ENCODE results near the gene PRKN.

The PRKN gene

GRCh38 chr6:162733489-162733888 is 5.9 kb upstream of the PRKN start:
- no peaks in the 10 kb centered on the region for H3K27me3 ChIP-seq (replicated peaks; ENCODE audit: control insufficient read depth, insufficient read depth, low read length, poor library complexity, severe bottlenecking)
- no peak for DNase-seq
- H3K27ac ChIP-seq (ENCODE audit: insufficient read depth, low read length, poor library complexity, severe bottlenecking) = no peak overlapping the region

GRCh38 chr6:162730502-162730901 is 2.9 kb upstream of the PRKN start:
- no peak for DNase-seq
- peaks cover 6% of the 10 kb centered on the region for H3K4me1 ChIP-seq (ENCODE audit: control insufficient read depth, insufficient read depth, low read length, poor library complexity, severe bottlenecking)
- no peak overlapping the region for H3K4me3 ChIP-seq (ENCODE audit: insufficient read depth, low read depth, low read length, poor library complexity, severe bottlenecking)
- H3K27ac ChIP-seq (ENCODE audit: insufficient read depth, low read length, poor library complexity, severe bottlenecking) = no peak overlapping the region
- H3K9me3 ChIP-seq (ENCODE audit: control insufficient read depth, low read length) = no peaks in the 10 kb centered on the region
- no peaks in the 10 kb centered on the region for H3K36me3 ChIP-seq (ENCODE audit: control insufficient read depth, insufficient read depth, low read length)
- no peaks in the 10 kb centered on the region for H3K27me3 ChIP-seq (replicated peaks; ENCODE audit: control insufficient read depth, insufficient read depth, low read length, poor library complexity, severe bottlenecking)

More at GRCh38 chr6:162733489-162733888, 5.9 kb upstream of the PRKN start:
- no peaks in the 10 kb centered on the region for H3K9me3 ChIP-seq (ENCODE audit: control insufficient read depth, low read length)
- no peak overlapping the region for H3K4me3 ChIP-seq (ENCODE audit: insufficient read depth, low read depth, low read length, poor library complexity, severe bottlenecking)
- no peaks in the 10 kb centered on the region for H3K36me3 ChIP-seq (ENCODE audit: control insufficient read depth, insufficient read depth, low read length)
- H3K4me1 ChIP-seq (ENCODE audit: control insufficient read depth, insufficient read depth, low read length, poor library complexity, severe bottlenecking) = no peaks in the 10 kb centered on the region

GRCh38 chr6:162728706-162729105 is 1.1 kb upstream of the PRKN start:
- Histone ChIP-seq H3K4me1 (ENCODE audit: control insufficient read depth, insufficient read depth, low read length, poor library complexity, severe bottlenecking) (peaks cover 6% of the 10 kb centered on the region), H3K27me3 (replicated peaks; ENCODE audit: control insufficient read depth, insufficient read depth, low read length, poor library complexity, severe bottlenecking) (no peaks in the 10 kb centered on the region), H3K36me3 (ENCODE audit: control insufficient read depth, insufficient read depth, low read length) (no peaks in the 10 kb centered on the region), H3K9me3 (ENCODE audit: control insufficient read depth, low read length) (no peaks in the 10 kb centered on the region), H3K27ac (ENCODE audit: insufficient read depth, low read length, poor library complexity, severe bottlenecking) (peak overlapping the region; percentile 63), H3K4me3 (ENCODE audit: insufficient read depth, low read depth, low read length, poor library complexity, severe bottlenecking) (no peak overlapping the region)
- DNase-seq = no peak

GRCh38 chr6:162728197-162728596 is 631 bp upstream of the PRKN start:
- no peaks in the 10 kb centered on the region for H3K9me3 ChIP-seq (ENCODE audit: control insufficient read depth, low read length)
- H3K27ac ChIP-seq (ENCODE audit: insufficient read depth, low read length, poor library complexity, severe bottlenecking) = peak overlapping the region; percentile 63
- peak in 1 of 3 donors; percentile 1 for DNase-seq
- H3K4me1 ChIP-seq (ENCODE audit: control insufficient read depth, insufficient read depth, low read length, poor library complexity, severe bottlenecking) = peaks cover 6% of the 10 kb centered on the region
- H3K27me3 ChIP-seq (replicated peaks; ENCODE audit: control insufficient read depth, insufficient read depth, low read length, poor library complexity, severe bottlenecking) = no peaks in the 10 kb centered on the region
- no peaks in the 10 kb centered on the region for H3K36me3 ChIP-seq (ENCODE audit: control insufficient read depth, insufficient read depth, low read length)
- peak overlapping the region; percentile 85 for H3K4me3 ChIP-seq (ENCODE audit: insufficient read depth, low read depth, low read length, poor library complexity, severe bottlenecking)

- H3K4me3 ChIP-seq (ENCODE audit: insufficient read depth, low read depth, low read length, poor library complexity, severe bottlenecking) = peak overlapping the region; percentile 85
- H3K27me3 ChIP-seq (replicated peaks; ENCODE audit: control insufficient read depth, insufficient read depth, low read length, poor library complexity, severe bottlenecking) = no peaks in the 10 kb centered on the region
- H3K27ac ChIP-seq (ENCODE audit: insufficient read depth, low read length, poor library complexity, severe bottlenecking) = peak overlapping the region; percentile 76
- H3K4me1 ChIP-seq (ENCODE audit: control insufficient read depth, insufficient read depth, low read length, poor library complexity, severe bottlenecking) = peaks cover 6% of the 10 kb centered on the region
- DNase-seq = no peak
- no peaks in the 10 kb centered on the region for H3K36me3 ChIP-seq (ENCODE audit: control insufficient read depth, insufficient read depth, low read length)
- H3K9me3 ChIP-seq (ENCODE audit: control insufficient read depth, low read length) = no peaks in the 10 kb centered on the region
Measured at GRCh38 chr6:162726947-162727321, 632 bp downstream of the PRKN start.

GRCh38 chr6:162722633-162723032 is 4.9 kb downstream of the PRKN start:
- Histone ChIP-seq H3K27me3 (replicated peaks; ENCODE audit: control insufficient read depth, insufficient read depth, low read length, poor library complexity, severe bottlenecking) (no peaks in the 10 kb centered on the region), H3K36me3 (ENCODE audit: control insufficient read depth, insufficient read depth, low read length) (no peaks in the 10 kb centered on the region), H3K4me3 (ENCODE audit: insufficient read depth, low read depth, low read length, poor library complexity, severe bottlenecking) (no peak overlapping the region), H3K27ac (ENCODE audit: insufficient read depth, low read length, poor library complexity, severe bottlenecking) (no peak overlapping the region), H3K4me1 (ENCODE audit: control insufficient read depth, insufficient read depth, low read length, poor library complexity, severe bottlenecking) (no peaks in the 10 kb centered on the region), H3K9me3 (ENCODE audit: control insufficient read depth, low read length) (no peaks in the 10 kb centered on the region)
- no peak for DNase-seq

- Histone ChIP-seq H3K27ac (ENCODE audit: insufficient read depth, low read length, poor library complexity, severe bottlenecking) (no peak overlapping the region), H3K36me3 (ENCODE audit: control insufficient read depth, insufficient read depth, low read length) (no peaks in the 10 kb centered on the region), H3K27me3 (replicated peaks; ENCODE audit: control insufficient read depth, insufficient read depth, low read length, poor library complexity, severe bottlenecking) (no peaks in the 10 kb centered on the region), H3K4me3 (ENCODE audit: insufficient read depth, low read depth, low read length, poor library complexity, severe bottlenecking) (no peak overlapping the region), H3K4me1 (ENCODE audit: control insufficient read depth, insufficient read depth, low read length, poor library complexity, severe bottlenecking) (no peaks in the 10 kb centered on the region), H3K9me3 (ENCODE audit: control insufficient read depth, low read length) (no peaks in the 10 kb centered on the region)
- DNase-seq = no peak
Measured at GRCh38 chr6:162722226-162722625, 5.3 kb downstream of the PRKN start.

- no peak for DNase-seq
- H3K4me1 ChIP-seq (ENCODE audit: control insufficient read depth, insufficient read depth, low read length, poor library complexity, severe bottlenecking) = no peaks in the 10 kb centered on the region
- no peak overlapping the region for H3K27ac ChIP-seq (ENCODE audit: insufficient read depth, low read length, poor library complexity, severe bottlenecking)
- H3K9me3 ChIP-seq (ENCODE audit: control insufficient read depth, low read length) = no peaks in the 10 kb centered on the region
- H3K36me3 ChIP-seq (ENCODE audit: control insufficient read depth, insufficient read depth, low read length) = no peaks in the 10 kb centered on the region
- H3K4me3 ChIP-seq (ENCODE audit: insufficient read depth, low read depth, low read length, poor library complexity, severe bottlenecking) = no peak overlapping the region
- no peaks in the 10 kb centered on the region for H3K27me3 ChIP-seq (replicated peaks; ENCODE audit: control insufficient read depth, insufficient read depth, low read length, poor library complexity, severe bottlenecking)
Measured at GRCh38 chr6:162721404-162721687, 6.2 kb downstream of the PRKN start.

GRCh38 chr6:162719528-162719927 is 8.0 kb downstream of the PRKN start:
- H3K27me3 ChIP-seq (replicated peaks; ENCODE audit: control insufficient read depth, insufficient read depth, low read length, poor library complexity, severe bottlenecking) = no peaks in the 10 kb centered on the region
- no peak overlapping the region for H3K4me3 ChIP-seq (ENCODE audit: insufficient read depth, low read depth, low read length, poor library complexity, severe bottlenecking)
- no peak for DNase-seq
- H3K4me1 ChIP-seq (ENCODE audit: control insufficient read depth, insufficient read depth, low read length, poor library complexity, severe bottlenecking) = no peaks in the 10 kb centered on the region
- no peak overlapping the region for H3K27ac ChIP-seq (ENCODE audit: insufficient read depth, low read length, poor library complexity, severe bottlenecking)
- no peaks in the 10 kb centered on the region for H3K9me3 ChIP-seq (ENCODE audit: control insufficient read depth, low read length)
- no peaks in the 10 kb centered on the region for H3K36me3 ChIP-seq (ENCODE audit: control insufficient read depth, insufficient read depth, low read length)

- H3K27me3 ChIP-seq (replicated peaks; ENCODE audit: control insufficient read depth, insufficient read depth, low read length, poor library complexity, severe bottlenecking) = no peaks in the 10 kb centered on the region
- H3K4me3 ChIP-seq (ENCODE audit: insufficient read depth, low read depth, low read length, poor library complexity, severe bottlenecking) = no peak overlapping the region
- no peak for DNase-seq
- H3K36me3 ChIP-seq (ENCODE audit: control insufficient read depth, insufficient read depth, low read length) = no peaks in the 10 kb centered on the region
- H3K4me1 ChIP-seq (ENCODE audit: control insufficient read depth, insufficient read depth, low read length, poor library complexity, severe bottlenecking) = no peaks in the 10 kb centered on the region
- no peak overlapping the region for H3K27ac ChIP-seq (ENCODE audit: insufficient read depth, low read length, poor library complexity, severe bottlenecking)
- H3K9me3 ChIP-seq (ENCODE audit: control insufficient read depth, low read length) = no peaks in the 10 kb centered on the region
Measured at GRCh38 chr6:162715601-162716000, 12.0 kb downstream of the PRKN start.

Data from effector memory CD4-positive, alpha-beta T cell (primary cell).